Body of pancreas (tissue), 4 donors: Measurements from ENCODE around the gene DPP9.

Source experiments
- CTCF ChIP-seq, 7 experiments: fragments of 450-650 bp in 4 of 7; fragments of 200-600 bp in 3 of 7; sonication (generic) in 3 of 7; IDR thresholded peaks; one replicate each; pipeline ENCODE4 v1.5.1; 2016 to 2019; ENCODE audit warnings: antibody characterized with exemption in 7 of 7
- POLR2A ChIP-seq, 3 donors: fragments of 450-650 bp; IDR thresholded peaks; one replicate each; pipeline ENCODE4 v1.6.1; 2016; ENCODE audit warnings: antibody characterized with exemption in 3 of 3, mild to moderate bottlenecking in 2 of 3

- TF ChIP-seq CTCF (IDR thresholded peaks at IDR 0.05) (no peak), POLR2A (IDR thresholded peaks at IDR 0.05) (no peak)
Observed at GRCh38 chr19:4638317-4638716, 85.3 kb downstream of the DPP9 start.
